NT2/D1 (cell line): ENCODE measurements around the gene INPP4A.

Experiments
- DNase-seq: peaks from one replicate; pipeline ENCODE4 v3.0.0-alpha.2; 2011; ENCODE audit warnings: low read depth, low spot score
- H3K27me3 ChIP-seq: 2 replicates; pipeline ENCODE4 v1.6.0; 2011; ENCODE audit warnings: mild to moderate bottlenecking; ENCODE audit not compliant: insufficient read length, insufficient read depth
- H3K36me3 ChIP-seq: 2 replicates; pipeline ENCODE4 v1.6.1; 2011; ENCODE audit warnings: mild to moderate bottlenecking, low read length, mixed read lengths; ENCODE audit not compliant: insufficient read depth, insufficient read length
- H3K4me1 ChIP-seq: 2 replicates; pipeline ENCODE4 v1.5.1; 2011; ENCODE audit not compliant: insufficient read depth, insufficient read length
- H3K4me3 ChIP-seq: 2 replicates; pipeline ENCODE4 v1.5.1; 2011; ENCODE audit warnings: low read depth; ENCODE audit not compliant: insufficient read length
- H3K9ac ChIP-seq: 2 replicates; pipeline ENCODE4 v1.6.0; 2011; ENCODE audit warnings: low read depth; ENCODE audit not compliant: insufficient read length
- H3K9me3 ChIP-seq: 2 replicates; pipeline ENCODE4 v1.5.1; 2011; ENCODE audit warnings: mild to moderate bottlenecking, low read length; ENCODE audit not compliant: insufficient read depth
- SUZ12 ChIP-seq: IDR thresholded peaks from 2 replicates; pipeline ENCODE4 v1.6.1; 2011; ENCODE audit not compliant: insufficient read length, insufficient read depth; ENCODE audit errors: extremely low read depth
- YY1 ChIP-seq: IDR thresholded peaks from 2 replicates; pipeline ENCODE4 v1.6.1; 2011; ENCODE audit not compliant: insufficient read length, insufficient read depth
- ZNF274 ChIP-seq: IDR thresholded peaks from 2 replicates; pipeline ENCODE4 v1.6.1; 2011; ENCODE audit warnings: mild to moderate bottlenecking, low read depth, low read length

Gene INPP4A

GRCh38 chr2:98492441-98492840 lies 47.8 kb downstream of the INPP4A start:
- Histone ChIP-seq H3K9me3 (peaks cover 37% of the 10 kb centered on the region), H3K36me3 (peaks cover 10% of the 10 kb centered on the region), H3K4me3 (no peak overlapping the region), H3K4me1 (peaks cover 2% of the 10 kb centered on the region), H3K9ac (no peak overlapping the region), H3K27me3 (no peaks in the 10 kb centered on the region)
- no peak for TF ChIP-seq SUZ12
- no peak for TF ChIP-seq YY1
- no peak for TF ChIP-seq ZNF274
- no peak for DNase-seq

DNA sequence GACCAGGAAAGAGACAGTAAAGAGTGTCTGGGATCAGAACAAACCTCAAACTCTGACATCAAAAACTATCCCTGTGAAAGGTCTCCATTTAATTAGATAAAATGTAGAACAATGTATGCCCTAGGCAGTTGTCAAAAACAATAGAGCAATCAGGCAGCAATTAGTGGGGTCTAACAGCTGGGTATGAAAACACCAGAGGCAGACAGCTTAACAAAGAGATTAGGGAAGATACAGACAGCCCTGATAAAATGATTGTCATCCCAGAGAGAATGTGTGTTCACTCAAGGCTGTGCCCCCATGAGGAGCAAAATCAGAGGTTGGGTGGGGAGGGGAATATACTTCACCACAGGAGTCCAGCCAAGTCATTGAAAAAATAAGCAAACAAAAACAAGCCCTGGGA lies 50.0 kb downstream of the INPP4A start:
- Histone ChIP-seq H3K9me3 (peaks cover 46% of the 10 kb centered on the region), H3K27me3 (no peaks in the 10 kb centered on the region), H3K4me1 (no peaks in the 10 kb centered on the region), H3K4me3 (no peak overlapping the region), H3K36me3 (peaks cover 14% of the 10 kb centered on the region), H3K9ac (no peak overlapping the region)
- DNase-seq, result no peak
- TF ChIP-seq ZNF274 (no peak), YY1 (no peak), SUZ12 (no peak)

DNA sequence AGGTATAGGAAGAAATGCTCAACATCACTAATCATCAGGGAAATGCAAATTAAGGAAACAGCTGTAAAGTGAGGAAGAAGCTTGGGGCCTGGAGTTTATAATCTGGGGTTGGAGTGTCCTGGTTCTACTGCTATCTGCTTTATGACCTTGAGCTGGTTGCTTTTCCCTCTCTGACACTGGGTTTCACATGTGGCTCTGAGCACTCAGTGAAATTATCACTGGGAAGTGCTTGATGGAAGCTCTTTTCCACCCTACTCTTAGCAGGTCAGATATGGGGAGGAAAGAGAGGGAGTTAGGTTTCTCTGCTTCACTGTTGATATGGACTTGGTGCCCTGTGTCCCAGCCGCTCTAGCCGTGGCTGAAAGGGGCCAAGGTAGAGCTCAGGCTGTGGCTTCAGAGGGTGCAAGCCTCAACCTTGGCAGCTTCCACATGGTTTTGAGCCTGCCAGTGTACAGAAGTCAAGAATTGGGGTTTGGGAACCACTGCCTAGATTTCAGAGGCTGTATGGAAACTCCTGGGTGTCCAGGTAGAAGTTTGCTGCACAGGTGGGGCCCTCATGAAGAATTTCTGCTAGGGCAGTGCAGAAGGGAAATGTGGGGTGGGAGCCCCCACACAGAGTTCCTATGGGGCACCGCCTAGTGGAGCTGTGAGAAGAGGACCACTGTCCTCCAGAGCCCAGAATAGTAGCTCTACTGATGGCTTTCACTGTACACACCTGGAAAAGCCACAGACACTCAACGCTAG lies 52.3 kb downstream of the INPP4A start:
- Histone ChIP-seq H3K9me3 (peaks cover 46% of the 10 kb centered on the region), H3K36me3 (peaks cover 9% of the 10 kb centered on the region), H3K4me1 (peaks cover 4% of the 10 kb centered on the region), H3K9ac (no peak overlapping the region), H3K27me3 (no peaks in the 10 kb centered on the region), H3K4me3 (no peak overlapping the region)
- no peak for DNase-seq
- TF ChIP-seq SUZ12 (no peak), ZNF274 (no peak), YY1 (no peak)

GRCh38 chr2:98498703-98499440 lies 54.2 kb downstream of the INPP4A start:
- Histone ChIP-seq H3K4me1 (peaks cover 6% of the 10 kb centered on the region), H3K9me3 (peaks cover 44% of the 10 kb centered on the region), H3K4me3 (no peak overlapping the region), H3K27me3 (no peaks in the 10 kb centered on the region), H3K36me3 (peaks cover 14% of the 10 kb centered on the region), H3K9ac (no peak overlapping the region)
- no peak for DNase-seq
- TF ChIP-seq SUZ12 (no peak), YY1 (no peak), ZNF274 (no peak)

DNA sequence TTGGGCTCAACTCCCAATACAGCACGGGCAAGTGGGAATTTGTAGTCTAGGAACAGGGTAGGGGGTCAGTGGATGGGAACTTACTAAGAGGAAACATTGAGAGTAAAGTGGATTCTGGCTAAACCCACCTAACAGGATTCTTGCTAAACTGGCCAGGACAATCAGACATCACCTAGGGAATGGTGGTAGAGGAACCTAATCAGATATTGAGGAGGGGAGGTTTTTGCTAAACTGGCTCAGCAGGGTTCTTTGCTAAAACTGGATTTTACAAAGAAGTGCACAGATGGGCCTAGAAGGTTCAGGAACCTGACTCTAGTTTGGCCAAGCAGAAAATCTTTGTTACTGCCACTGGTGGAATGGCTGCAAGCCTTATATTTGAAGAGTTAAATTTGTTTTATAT lies 55.9 kb downstream of the INPP4A start:
- H3K36me3 ChIP-seq, result peaks cover 19% of the 10 kb centered on the region
- H3K9ac ChIP-seq, result no peak overlapping the region
- no peak for DNase-seq
- H3K4me1 ChIP-seq, result peaks cover 8% of the 10 kb centered on the region
- H3K27me3 ChIP-seq, result no peaks in the 10 kb centered on the region
- H3K9me3 ChIP-seq, result peaks cover 27% of the 10 kb centered on the region
- H3K4me3 ChIP-seq, result no peak overlapping the region
- no peak for TF ChIP-seq SUZ12
- TF ChIP-seq ZNF274, result no peak
- TF ChIP-seq YY1, result no peak

DNA sequence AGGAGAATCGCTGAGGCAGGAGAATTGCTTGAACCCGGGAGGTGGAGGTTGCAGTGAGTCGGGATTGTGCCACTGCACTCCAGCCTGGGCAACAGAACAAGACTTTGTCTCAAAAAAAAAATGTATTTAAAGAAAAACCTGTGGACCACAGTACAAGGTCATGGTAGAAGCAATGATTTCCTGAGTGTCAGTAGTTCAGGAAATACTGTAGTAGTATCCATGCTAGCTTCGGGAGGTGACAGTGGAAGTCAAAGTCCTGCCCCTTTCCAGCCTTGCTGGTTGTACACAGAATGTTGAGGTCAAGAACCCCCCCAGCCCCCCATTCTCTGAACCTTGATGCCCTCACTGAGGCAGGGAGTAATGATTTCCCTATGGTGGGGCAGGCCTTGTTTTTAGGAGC lies 56.6 kb downstream of the INPP4A start:
- H3K4me1 ChIP-seq, result peaks cover 8% of the 10 kb centered on the region
- no peak overlapping the region for H3K4me3 ChIP-seq
- H3K9ac ChIP-seq, result no peak overlapping the region
- H3K9me3 ChIP-seq, result peaks cover 21% of the 10 kb centered on the region
- DNase-seq, result no peak
- no peak for TF ChIP-seq ZNF274
- no peak for TF ChIP-seq YY1
- TF ChIP-seq SUZ12, result no peak
- H3K27me3 ChIP-seq, result no peaks in the 10 kb centered on the region
- H3K36me3 ChIP-seq, result peaks cover 19% of the 10 kb centered on the region

GRCh38 chr2:98501876-98502275 lies 57.2 kb downstream of the INPP4A start:
- no peak for DNase-seq
- Histone ChIP-seq H3K4me3 (no peak overlapping the region), H3K9ac (no peak overlapping the region), H3K36me3 (peaks cover 24% of the 10 kb centered on the region), H3K4me1 (peaks cover 8% of the 10 kb centered on the region), H3K9me3 (peaks cover 14% of the 10 kb centered on the region), H3K27me3 (no peaks in the 10 kb centered on the region)
- TF ChIP-seq SUZ12, result no peak
- TF ChIP-seq ZNF274, result no peak
- TF ChIP-seq YY1, result no peak
